Activated CD8-positive, alpha-beta memory T cell treated with anti-CD3 and anti-CD28 coated beads for 36 hours (primary cell): ENCODE measurements around the gene NCOA5. TPM values are rescaled to one million over a fixed set of nuclear protein-coding genes. Genes with fewer than 3 reads are reported as not detected.
"Not testable (repeated sequence)": the region's sequence is repeated elsewhere in the genome, so short reads cannot be mapped to it uniquely, and the experiment has no call there.

Source experiments
- CTCF ChIA-PET: fragments of 350-600 bp; sonication (Branson Sonifier 250); formaldehyde crosslinking; loops from one replicate; lab custom pipeline; 2021; ENCODE audit warnings: antibody characterized with exemption; lab: Charles Lee
- POLR2A ChIA-PET: fragments of 350-600 bp; sonication (Branson Sonifier 250); formaldehyde crosslinking; loops from one replicate; lab custom pipeline; 2021; ENCODE audit warnings: antibody characterized with exemption; lab: Charles Lee
- total RNA-seq, 2 experiments: library from RNA; stranded (reverse); gene quantifications; one replicate each; pipeline ENCODE4 v1.2.3, GENCODE V29; 2021

The NCOA5 gene
- total RNA-seq, 2 experiments from 2014 or later: 27.2 to 31.6 TPM

GRCh38 chr20:46102940-46103339, 13.2 kb upstream of the NCOA5 start:
- CTCF ChIA-PET: no interaction called here
- POLR2A ChIA-PET: no interaction called here

- ChIA-PET POLR2A (no interaction called here), CTCF (no interaction called here)
These were observed 12.2 kb upstream of the NCOA5 start for GRCh38 chr20:46101957-46102356.

GRCh38 chr20:46100988-46101387, 11.2 kb upstream of the NCOA5 start:
- CTCF ChIA-PET: no interaction called here
- POLR2A ChIA-PET: no interaction called here

- POLR2A ChIA-PET, CTCF ChIA-PET: not testable (repeated sequence)
These were observed 10.7 kb upstream of the NCOA5 start for GRCh38 chr20:46100444-46100843.

DNA sequence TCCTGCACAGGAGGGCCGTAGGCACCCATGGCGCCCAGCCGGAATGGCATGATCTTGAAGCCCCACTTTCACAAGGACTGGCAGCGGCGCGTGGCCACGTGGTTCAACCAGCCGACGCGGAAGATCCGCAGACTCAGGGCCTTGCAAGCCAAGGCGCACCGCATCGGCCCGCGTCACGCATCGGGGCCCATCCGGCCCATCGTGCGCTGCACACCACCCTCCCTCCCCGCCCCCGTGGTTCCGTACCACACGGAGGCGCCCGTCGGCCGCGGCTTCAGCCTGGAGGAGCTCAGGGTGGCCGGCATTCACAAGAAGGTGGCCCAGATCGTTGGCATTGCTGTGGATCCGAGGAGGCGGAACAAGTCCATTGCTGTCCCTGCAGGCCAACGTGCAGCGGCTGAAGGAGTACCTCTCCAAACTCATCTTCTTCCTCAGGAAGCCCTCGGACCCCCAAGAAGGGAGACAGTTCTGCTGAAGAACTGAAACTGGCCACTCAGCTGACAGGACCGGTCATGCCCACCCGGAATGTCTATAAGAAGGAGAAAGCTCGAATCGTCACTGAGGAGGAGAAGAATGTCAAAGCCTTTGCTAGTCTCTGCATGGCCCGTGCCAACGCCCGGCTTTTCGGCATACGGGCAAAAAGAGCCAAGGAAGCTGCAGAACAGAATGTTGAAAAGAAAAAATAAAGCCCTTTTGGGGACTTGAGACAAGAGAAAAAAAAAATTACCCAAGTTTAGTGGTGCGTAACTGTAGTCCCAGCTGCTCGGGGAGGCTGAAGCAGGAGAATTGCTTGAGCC, 9.9 kb upstream of the NCOA5 start:
- CTCF ChIA-PET: interaction anchor here (1.4 kb wide), 1 partner anchor 77 kb away, joined by 5 read pairs; no protein-coding TSS in a partner anchor
- POLR2A ChIA-PET: no interaction called here

- ChIA-PET CTCF (interaction anchor here (0.6 kb wide), 1 partner anchor 119 kb away, joined by 3 read pairs; no protein-coding TSS in a partner anchor), POLR2A (no interaction called here)
These were observed 3.8 kb upstream of the NCOA5 start for GRCh38 chr20:46093531-46093930.

DNA sequence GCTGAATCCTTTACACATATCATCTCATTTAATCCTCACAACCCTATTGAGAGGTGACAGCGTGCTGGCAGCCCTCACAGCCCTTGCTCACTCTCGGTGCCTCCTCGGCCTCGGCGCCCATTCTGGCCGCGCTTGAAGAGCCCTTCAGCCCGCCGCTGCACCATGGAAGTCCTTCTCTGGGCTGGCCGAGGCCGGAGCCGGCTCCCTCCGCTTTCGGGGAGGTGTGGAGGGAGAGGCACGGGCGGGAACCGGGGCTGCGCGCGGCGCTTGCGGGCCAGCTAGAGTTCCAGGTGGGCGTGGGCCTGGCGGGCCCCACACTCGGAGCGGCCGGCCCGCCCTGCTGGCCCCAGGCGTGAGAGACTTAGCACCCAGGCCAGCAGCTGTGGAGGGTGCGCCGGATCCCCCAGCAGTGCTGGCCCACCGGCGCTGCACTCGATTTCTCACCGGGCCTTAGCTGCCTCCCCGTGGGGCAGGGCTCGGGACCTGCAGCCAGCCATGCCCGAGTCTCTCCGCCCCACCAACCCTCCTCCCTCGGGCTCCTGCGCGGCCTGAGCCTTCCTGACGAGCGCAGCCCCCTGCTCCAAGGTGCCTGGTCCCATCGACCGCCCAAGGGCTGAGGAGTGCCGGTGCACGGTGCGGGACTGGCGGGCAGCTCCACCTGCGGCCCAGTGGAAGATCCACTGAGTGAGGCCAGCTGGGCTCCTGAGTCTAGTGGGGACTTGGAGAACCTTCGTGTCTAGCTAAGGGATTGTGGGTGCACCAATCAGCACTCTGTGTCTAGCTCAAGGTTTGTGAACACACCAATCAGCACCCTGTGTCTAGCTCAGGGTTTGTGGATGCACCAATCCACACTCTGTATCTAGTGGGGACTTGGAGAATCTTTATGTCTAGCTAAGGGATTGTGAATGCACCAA, 2.1 kb upstream of the NCOA5 start:
- CTCF ChIA-PET, POLR2A ChIA-PET: not testable (repeated sequence)

- POLR2A ChIA-PET: no interaction called here
- CTCF ChIA-PET: interaction anchor here (2.3 kb wide), 1 partner anchor 66 kb away, joined by 10 read pairs; no protein-coding TSS in a partner anchor
These were observed 670 bp downstream of the NCOA5 start for GRCh38 chr20:46089167-46089416.

- ChIA-PET POLR2A (no interaction called here), CTCF (interaction anchor here (1.0 to 2.3 kb wide), 2 partner anchors 66 to 102 kb away, joined by 4 to 10 read pairs; no protein-coding TSS in a partner anchor)
These were observed 1.2 kb downstream of the NCOA5 start for GRCh38 chr20:46088409-46089166.

GRCh38 chr20:46087161-46087560, 2.6 kb downstream of the NCOA5 start:
- ChIA-PET CTCF (interaction anchor here (1.0 to 2.3 kb wide), 2 partner anchors 64 to 100 kb away, joined by 4 to 10 read pairs; no protein-coding TSS in a partner anchor), POLR2A (no interaction called here)

- ChIA-PET CTCF (interaction anchor here (1.2 kb wide), 1 partner anchor 62 kb away, joined by 10 read pairs; no protein-coding TSS in a partner anchor), POLR2A (no interaction called here)
These were observed 4.4 kb downstream of the NCOA5 start for GRCh38 chr20:46085179-46085851.

- ChIA-PET POLR2A (no interaction called here), CTCF (interaction anchor here (1.2 kb wide), 1 partner anchor 62 kb away, joined by 10 read pairs; no protein-coding TSS in a partner anchor)
These were observed 5.0 kb downstream of the NCOA5 start for GRCh38 chr20:46084805-46085178.

DNA sequence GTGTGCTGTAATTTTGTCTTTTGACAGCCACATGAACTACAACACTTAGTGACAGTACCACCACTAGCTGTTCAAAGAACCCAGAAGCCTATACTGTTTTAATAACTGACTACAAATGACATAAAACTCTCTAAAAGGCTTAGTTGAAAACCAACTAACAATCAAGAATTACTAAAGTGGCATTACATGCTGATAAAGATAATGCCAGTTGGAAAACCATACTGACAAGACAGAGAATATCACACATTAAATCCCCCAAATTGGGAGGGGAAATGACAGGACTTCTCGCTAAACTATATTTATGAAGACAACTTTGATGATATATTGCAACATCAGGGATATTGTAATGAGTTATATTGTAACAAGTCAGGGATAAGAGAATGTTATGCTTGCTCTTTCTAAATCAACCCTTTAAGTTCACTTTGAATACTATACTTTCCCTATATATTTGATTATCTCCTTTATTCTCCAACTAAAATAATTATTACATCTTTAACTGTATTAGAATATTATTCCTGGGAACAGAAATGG, 6.2 kb downstream of the NCOA5 start:
- ChIA-PET POLR2A (no interaction called here), CTCF (interaction anchor here (1.3 kb wide), 1 partner anchor 9 kb away, joined by 3 read pairs; no protein-coding TSS in a partner anchor)

DNA sequence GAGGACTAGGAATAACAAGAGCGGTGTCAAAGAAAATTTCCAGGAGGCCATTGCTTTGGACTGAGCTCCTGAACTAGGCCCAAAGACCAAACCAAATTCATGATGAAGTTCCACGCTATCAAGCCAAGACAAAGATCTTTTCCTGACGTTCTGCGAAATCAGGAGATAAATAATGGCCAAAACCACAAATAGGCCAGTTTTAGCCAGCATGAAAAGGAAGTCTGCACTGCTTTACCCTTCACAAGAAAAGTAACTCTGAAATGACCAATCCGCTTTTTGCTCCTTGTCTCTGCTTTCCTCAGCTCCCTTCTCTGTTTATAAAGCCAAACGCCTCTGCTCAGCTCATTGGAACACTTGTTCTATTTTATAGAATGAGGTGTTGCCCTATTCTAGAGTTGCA, 6.7 kb downstream of the NCOA5 start:
- ChIA-PET POLR2A (no interaction called here), CTCF (interaction anchor here (1.3 kb wide), 1 partner anchor 9 kb away, joined by 3 read pairs; no protein-coding TSS in a partner anchor)

GRCh38 chr20:46081074-46081473, 8.7 kb downstream of the NCOA5 start:
- ChIA-PET CTCF (no interaction called here), POLR2A (no interaction called here)

- ChIA-PET CTCF (no interaction called here), POLR2A (no interaction called here)
These were observed 10.8 kb downstream of the NCOA5 start for GRCh38 chr20:46078954-46079353.

GRCh38 chr20:46077642-46078305, 12.0 kb downstream of the NCOA5 start:
- POLR2A ChIA-PET: interaction anchor here (0.5 kb wide), 1 partner anchor 33 kb away, joined by 14 read pairs; no protein-coding TSS in a partner anchor

DNA sequence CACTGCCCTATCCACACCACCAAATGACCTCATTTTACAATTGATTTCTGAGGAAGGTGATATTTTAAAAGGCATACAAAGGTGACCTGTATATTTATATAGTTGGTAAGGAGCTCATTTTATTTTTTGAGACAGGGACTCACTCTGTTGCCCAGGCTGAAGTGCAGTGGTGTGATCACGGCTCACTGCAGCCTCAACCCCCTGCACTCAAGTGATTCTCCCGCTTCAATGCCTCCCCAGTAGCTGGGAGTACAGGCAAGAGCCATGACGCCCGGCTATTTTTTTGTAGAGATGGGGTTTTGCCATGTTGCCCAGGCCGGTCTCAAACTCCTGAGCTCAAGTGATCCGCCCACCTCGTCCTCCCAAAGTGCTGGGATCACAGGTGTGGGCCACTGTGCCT, 13.0 kb downstream of the NCOA5 start:
- POLR2A ChIA-PET: no interaction called here
- CTCF ChIA-PET: no interaction called here

More at GRCh38 chr20:46077642-46078305, 12.0 kb downstream of the NCOA5 start:
- CTCF ChIA-PET: interaction anchor here (0.7 kb wide), 1 partner anchor 55 kb away, joined by 4 read pairs; no protein-coding TSS in a partner anchor
